Measurements from ENCODE around the gene UQCRC2. TPM values are rescaled to one million over a fixed set of nuclear protein-coding genes. Genes with fewer than 3 reads are reported as not detected.

The UQCRC2 gene
- total and polyA plus RNA-seq, 10 of the 15 experiments (the other 5 are each of a cell fraction or from before 2014, with no cell fraction given): 256 to 563 (median 327) TPM

DNA sequence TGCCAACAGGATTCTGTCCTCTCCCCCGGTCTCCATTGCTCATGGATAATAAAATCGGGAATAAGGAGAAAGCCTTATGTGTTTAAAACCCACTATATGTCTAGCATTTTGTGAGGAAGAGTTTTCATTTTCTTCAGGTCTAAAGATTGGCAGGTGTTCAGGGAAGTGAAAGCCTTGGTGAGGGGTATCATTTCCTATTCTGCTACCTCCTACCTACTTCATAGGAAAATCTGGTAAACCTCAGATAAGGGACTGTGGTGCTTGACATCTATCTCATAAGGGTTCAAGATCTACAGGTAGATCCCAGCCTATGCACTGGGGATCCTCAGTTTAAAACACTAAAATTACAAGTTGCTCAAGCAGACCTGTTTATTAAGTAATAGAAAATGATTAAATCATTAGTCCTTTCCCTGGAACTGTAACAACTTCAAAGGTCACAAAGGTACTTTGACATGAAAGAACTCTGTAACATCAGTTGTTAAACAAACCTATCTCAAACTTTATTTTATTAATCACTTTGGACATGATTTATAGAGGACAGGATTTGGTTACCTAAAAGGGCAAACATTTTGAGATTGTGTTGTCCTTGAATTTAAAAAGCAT is 61.2 kb downstream of the UQCRC2 start (continued):
- TF ChIP-seq, protein P1, sequence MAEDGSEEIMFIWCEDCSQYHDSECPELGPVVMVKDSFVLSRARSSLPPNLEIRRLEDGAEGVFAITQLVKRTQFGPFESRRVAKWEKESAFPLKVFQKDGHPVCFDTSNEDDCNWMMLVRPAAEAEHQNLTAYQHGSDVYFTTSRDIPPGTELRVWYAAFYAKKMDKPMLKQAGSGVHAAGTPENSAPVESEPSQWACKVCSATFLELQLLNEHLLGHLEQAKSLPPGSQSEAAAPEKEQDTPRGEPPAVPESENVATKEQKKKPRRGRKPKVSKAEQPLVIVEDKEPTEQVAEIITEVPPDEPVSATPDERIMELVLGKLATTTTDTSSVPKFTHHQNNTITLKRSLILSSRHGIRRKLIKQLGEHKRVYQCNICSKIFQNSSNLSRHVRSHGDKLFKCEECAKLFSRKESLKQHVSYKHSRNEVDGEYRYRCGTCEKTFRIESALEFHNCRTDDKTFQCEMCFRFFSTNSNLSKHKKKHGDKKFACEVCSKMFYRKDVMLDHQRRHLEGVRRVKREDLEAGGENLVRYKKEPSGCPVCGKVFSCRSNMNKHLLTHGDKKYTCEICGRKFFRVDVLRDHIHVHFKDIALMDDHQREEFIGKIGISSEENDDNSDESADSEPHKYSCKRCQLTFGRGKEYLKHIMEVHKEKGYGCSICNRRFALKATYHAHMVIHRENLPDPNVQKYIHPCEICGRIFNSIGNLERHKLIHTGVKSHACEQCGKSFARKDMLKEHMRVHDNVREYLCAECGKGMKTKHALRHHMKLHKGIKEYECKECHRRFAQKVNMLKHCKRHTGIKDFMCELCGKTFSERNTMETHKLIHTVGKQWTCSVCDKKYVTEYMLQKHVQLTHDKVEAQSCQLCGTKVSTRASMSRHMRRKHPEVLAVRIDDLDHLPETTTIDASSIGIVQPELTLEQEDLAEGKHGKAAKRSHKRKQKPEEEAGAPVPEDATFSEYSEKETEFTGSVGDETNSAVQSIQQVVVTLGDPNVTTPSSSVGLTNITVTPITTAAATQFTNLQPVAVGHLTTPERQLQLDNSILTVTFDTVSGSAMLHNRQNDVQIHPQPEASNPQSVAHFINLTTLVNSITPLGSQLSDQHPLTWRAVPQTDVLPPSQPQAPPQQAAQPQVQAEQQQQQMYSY (CRISPR knock-in tag; IDR thresholded peaks at IDR 0.05): no peak
- TF ChIP-seq SPI1 (IDR thresholded peaks at IDR 0.05; ENCODE audit: borderline replicate concordance, insufficient read depth, low read depth, low read length) (peak; percentile 87), BRCA1 (IDR thresholded peaks at IDR 0.05; ENCODE audit: low read depth, low read length) (no peak), CEBPB (IDR thresholded peaks at IDR 0.05; ENCODE audit: borderline replicate concordance in 1 of 2, low read depth in 2 of 2, low read length in 2 of 2) (no peak), EGR1 (IDR thresholded peaks at IDR 0.05; ENCODE audit: borderline replicate concordance in 1 of 2, low read depth in 2 of 2, low read length in 2 of 2) (no peak), CHD2 (IDR thresholded peaks at IDR 0.05; ENCODE audit: borderline replicate concordance, low read depth, low read length) (0 out of 2 replicates have a peak, but pooled peaks have one; percentile 23), IKZF2 (IDR thresholded peaks at IDR 0.05) (peak; percentile 53 to 72; a peak in 2 of 4 replicates), RAD51 (IDR thresholded peaks at IDR 0.05) (no peak), SREBF1 (IDR thresholded peaks at IDR 0.05; ENCODE audit: low read length) (no peak)
- TF ChIP-seq, protein P2, sequence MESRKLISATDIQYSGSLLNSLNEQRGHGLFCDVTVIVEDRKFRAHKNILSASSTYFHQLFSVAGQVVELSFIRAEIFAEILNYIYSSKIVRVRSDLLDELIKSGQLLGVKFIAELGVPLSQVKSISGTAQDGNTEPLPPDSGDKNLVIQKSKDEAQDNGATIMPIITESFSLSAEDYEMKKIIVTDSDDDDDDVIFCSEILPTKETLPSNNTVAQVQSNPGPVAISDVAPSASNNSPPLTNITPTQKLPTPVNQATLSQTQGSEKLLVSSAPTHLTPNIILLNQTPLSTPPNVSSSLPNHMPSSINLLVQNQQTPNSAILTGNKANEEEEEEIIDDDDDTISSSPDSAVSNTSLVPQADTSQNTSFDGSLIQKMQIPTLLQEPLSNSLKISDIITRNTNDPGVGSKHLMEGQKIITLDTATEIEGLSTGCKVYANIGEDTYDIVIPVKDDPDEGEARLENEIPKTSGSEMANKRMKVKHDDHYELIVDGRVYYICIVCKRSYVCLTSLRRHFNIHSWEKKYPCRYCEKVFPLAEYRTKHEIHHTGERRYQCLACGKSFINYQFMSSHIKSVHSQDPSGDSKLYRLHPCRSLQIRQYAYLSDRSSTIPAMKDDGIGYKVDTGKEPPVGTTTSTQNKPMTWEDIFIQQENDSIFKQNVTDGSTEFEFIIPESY (IDR thresholded peaks at IDR 0.05): no peak
